NCI-H146 (cell line): ENCODE results near the gene FHL3.
"Not testable (repeated sequence)": the region's sequence is repeated elsewhere in the genome, so short reads cannot be mapped to it uniquely, and the experiment has no call there.

Source experiments
- DNase-seq: peaks from one replicate; lab custom pipeline; 2025; lab: John Stamatoyannopoulos, UW

Gene FHL3

GRCh38 chr1:37987679-37988078 is 17.6 kb downstream of the FHL3 start:
- no peak for DNase-seq

GRCh38 chr1:37983546-37983945 is 21.8 kb downstream of the FHL3 start:
- DNase-seq, result no peak

- no peak for DNase-seq
These were observed 26.8 kb downstream of the FHL3 start for GRCh38 chr1:37978541-37978940.

GRCh38 chr1:37975083-37975482 is 30.2 kb downstream of the FHL3 start:
- peak; percentile 33 for DNase-seq

GRCh38 chr1:37974567-37974966 is 30.7 kb downstream of the FHL3 start:
- DNase-seq, result no peak

- DNase-seq, result not testable (repeated sequence)
These were observed 31.6 kb downstream of the FHL3 start for GRCh38 chr1:37973684-37974083.

GRCh38 chr1:37965301-37965700 is 40.0 kb downstream of the FHL3 start:
- DNase-seq, result no peak

- not testable (repeated sequence) for DNase-seq
These were observed 41.2 kb downstream of the FHL3 start for GRCh38 chr1:37964106-37964505.

- DNase-seq, result no peak
These were observed 46.6 kb downstream of the FHL3 start for GRCh38 chr1:37958690-37959089.

- no peak for DNase-seq
These were observed 49.6 kb downstream of the FHL3 start for GRCh38 chr1:37955685-37956084.

GRCh38 chr1:37954316-37954971 is 50.9 kb downstream of the FHL3 start:
- no peak for DNase-seq

- no peak for DNase-seq
These were observed 52.6 kb downstream of the FHL3 start for GRCh38 chr1:37952738-37953137.

GRCh38 chr1:37951783-37952624 is 53.3 kb downstream of the FHL3 start:
- no peak for DNase-seq

- DNase-seq, result no peak
These were observed 54.1 kb downstream of the FHL3 start for GRCh38 chr1:37951041-37951782.

- no peak for DNase-seq
These were observed 55.7 kb downstream of the FHL3 start for GRCh38 chr1:37949524-37950152.

- DNase-seq, result no peak
These were observed 56.5 kb downstream of the FHL3 start for GRCh38 chr1:37948841-37949240.

- no peak for DNase-seq
These were observed 57.1 kb downstream of the FHL3 start for GRCh38 chr1:37948166-37948565.

- DNase-seq, result no peak
These were observed 58.0 kb downstream of the FHL3 start for GRCh38 chr1:37947364-37947763.
